ENCODE data around the gene DDR2.

Gene DDR2

DNA sequence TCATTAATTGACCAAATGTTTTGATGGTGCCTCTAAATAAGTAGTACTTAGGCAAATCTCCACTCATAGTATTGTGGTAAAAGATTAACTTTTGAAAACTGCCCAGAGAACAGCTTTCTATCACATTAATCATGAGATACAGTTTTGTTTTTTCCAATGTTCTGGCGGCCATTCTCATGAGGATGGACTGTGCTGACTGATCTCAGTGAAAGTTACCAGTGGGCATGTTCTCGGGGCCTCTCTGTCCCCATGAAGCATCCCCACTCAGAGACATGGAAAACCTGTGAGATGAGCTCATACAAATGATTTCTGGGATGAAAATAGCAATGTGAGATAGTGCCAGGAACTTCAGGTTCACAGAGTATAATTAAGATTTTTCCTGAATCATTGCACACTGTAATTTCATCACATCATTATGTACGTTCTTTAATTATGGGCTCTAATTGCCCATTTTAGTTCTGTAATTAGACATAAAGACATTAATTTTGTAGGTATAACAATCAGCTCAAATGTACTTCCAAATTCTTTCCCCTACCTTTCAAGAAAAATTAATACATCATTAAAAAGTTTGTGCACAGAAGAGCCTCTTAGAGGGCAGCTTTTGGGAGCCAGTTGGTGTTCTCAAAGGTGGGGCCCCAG lies 40.5 kb downstream of the DDR2 start:
- Histone ChIP-seq H3K27me3 (replicated peaks; ENCODE audit: control insufficient read depth, insufficient read depth, low read length) (no peaks in the 10 kb centered on the region), H3K9me3 (ENCODE audit: control insufficient read depth, low read length) (no peaks in the 10 kb centered on the region), H3K9ac (ENCODE audit: low read length) (peak overlapping the region; percentile 30), H3K4me3 (ENCODE audit: low read length) (no peak overlapping the region), H3K36me3 (ENCODE audit: control insufficient read depth, insufficient read depth, low read length, severe bottlenecking) (peaks cover 20% of the 10 kb centered on the region), H3K4me1 (ENCODE audit: control insufficient read depth, insufficient read depth, low read length) (peaks cover 74% of the 10 kb centered on the region)
- DNase-seq (ENCODE audit: low read depth), result no peak

DNA sequence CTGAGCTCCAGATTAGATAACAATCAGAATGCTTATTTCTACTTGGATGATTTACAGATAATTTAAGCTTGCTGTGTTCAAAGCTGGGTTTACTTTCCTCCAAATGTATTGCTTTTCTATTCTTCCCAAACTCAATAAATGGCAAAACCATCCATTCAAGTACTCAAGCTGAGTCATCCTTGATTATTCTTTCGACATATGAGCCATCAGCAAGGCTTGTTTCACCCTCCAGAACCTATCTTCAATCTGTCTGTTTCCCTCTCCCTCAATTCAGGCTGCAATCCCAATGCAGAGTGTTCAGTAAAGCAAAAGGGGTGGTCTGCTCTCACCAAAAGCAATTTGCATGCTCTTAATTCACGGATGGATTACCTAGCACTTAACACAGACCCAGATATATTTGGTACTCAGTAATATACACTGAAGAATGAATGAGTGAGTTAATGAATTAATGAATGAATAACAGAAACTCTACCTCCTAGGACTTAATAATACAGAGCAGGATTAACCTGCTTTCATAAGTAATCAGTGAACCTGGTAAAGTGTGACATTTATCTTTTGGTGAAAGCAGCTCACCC lies 41.9 kb downstream of the DDR2 start:
- H3K4me3 ChIP-seq (ENCODE audit: low read length), result peak overlapping the region; percentile 45
- H3K9ac ChIP-seq (ENCODE audit: low read length), result peak overlapping the region; percentile 15
- H3K9me3 ChIP-seq (ENCODE audit: control insufficient read depth, low read length), result no peaks in the 10 kb centered on the region
- DNase-seq (ENCODE audit: low read depth), result no peak
- peaks cover 85% of the 10 kb centered on the region for H3K4me1 ChIP-seq (ENCODE audit: control insufficient read depth, insufficient read depth, low read length)
- H3K36me3 ChIP-seq (ENCODE audit: control insufficient read depth, insufficient read depth, low read length, severe bottlenecking), result peaks cover 12% of the 10 kb centered on the region
- no peaks in the 10 kb centered on the region for H3K27me3 ChIP-seq (replicated peaks; ENCODE audit: control insufficient read depth, insufficient read depth, low read length)

DNA sequence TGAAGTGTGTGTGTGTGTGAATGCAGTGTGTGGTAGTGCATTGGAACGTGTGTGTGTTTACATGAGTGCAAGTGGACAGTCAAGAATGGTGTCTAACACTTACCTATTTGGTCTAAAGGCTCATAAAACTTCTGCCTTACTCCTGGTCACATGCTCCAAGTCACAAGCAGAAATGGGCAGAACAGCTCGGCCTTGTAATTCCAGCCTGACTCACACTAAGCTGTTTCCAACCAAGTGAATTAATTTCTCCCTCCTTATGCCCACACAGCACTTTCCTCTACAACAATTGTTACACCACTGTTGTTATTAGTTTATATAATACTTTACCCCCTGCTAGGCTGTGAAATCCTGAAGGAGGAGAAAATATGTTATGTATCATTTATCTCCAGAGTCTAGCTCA lies 43.8 kb downstream of the DDR2 start:
- Histone ChIP-seq H3K9ac (ENCODE audit: low read length) (peak overlapping the region; percentile 31), H3K4me3 (ENCODE audit: low read length) (peak overlapping the region; percentile 28), H3K27me3 (replicated peaks; ENCODE audit: control insufficient read depth, insufficient read depth, low read length) (no peaks in the 10 kb centered on the region), H3K9me3 (ENCODE audit: control insufficient read depth, low read length) (peaks cover 3% of the 10 kb centered on the region), H3K4me1 (ENCODE audit: control insufficient read depth, insufficient read depth, low read length) (peaks cover 89% of the 10 kb centered on the region), H3K36me3 (ENCODE audit: control insufficient read depth, insufficient read depth, low read length, severe bottlenecking) (peaks cover 5% of the 10 kb centered on the region)
- peak; percentile 50 for DNase-seq (ENCODE audit: low read depth)

DNA sequence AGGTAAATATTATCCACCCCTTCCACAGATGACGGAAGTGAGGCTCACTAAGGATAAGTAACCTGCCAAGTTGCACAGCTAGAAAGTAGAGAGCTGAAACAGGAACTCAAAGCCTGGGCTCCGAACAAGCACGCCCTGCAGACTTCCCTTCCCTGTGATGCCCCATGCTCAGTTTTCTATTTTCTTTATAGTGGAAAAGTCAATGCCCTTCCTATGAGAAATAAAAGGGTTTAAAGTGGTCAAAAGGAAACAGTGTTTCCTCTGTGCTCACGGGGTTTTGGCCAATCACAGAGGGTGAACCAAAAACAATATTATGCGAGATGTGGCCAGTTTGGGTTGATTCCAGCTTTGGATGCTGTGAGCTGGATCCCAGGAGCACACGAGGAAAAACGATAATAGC lies 44.5 kb downstream of the DDR2 start:
- DNase-seq (ENCODE audit: low read depth), result no peak
- Histone ChIP-seq H3K4me1 (ENCODE audit: control insufficient read depth, insufficient read depth, low read length) (peaks cover 89% of the 10 kb centered on the region), H3K36me3 (ENCODE audit: control insufficient read depth, insufficient read depth, low read length, severe bottlenecking) (peaks cover 5% of the 10 kb centered on the region), H3K27me3 (replicated peaks; ENCODE audit: control insufficient read depth, insufficient read depth, low read length) (no peaks in the 10 kb centered on the region), H3K9me3 (ENCODE audit: control insufficient read depth, low read length) (peaks cover 3% of the 10 kb centered on the region), H3K4me3 (ENCODE audit: low read length) (peak overlapping the region; percentile 28), H3K9ac (ENCODE audit: low read length) (peak overlapping the region; percentile 31)

DNA sequence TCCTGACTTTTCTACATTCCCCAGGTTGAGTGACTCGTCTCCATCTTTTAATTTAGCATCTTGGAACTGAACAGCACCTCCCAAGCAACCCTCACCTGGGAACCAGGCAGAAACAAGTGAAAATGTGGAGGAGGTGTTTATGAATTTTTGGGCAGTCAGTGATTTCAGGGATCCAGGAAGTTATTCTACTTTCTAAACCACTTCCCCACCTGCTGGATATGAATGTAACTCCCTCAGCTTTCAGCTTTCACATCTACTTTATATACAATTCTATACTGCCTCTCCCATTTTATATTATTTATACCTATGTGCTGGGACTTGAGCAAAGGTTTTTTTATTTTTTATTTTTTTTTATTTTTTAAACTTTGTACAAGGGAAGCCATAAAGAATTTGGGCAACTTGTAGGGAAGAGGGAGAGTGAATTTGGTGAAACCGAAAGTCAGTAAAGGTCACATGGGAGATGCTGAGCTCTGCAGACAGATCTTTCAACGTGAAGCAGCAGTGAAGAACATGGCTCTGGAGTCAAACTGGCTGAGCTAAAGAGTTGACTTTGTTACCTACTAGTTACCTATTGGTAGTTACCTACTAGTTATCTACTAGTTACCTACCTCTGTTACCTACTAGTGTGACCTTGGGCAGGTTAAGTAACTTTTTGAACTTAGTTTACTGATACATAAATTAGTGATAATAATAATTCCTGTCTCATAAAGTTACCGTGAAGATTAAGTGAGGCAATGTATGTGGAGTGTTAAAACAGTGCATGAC lies 45.5 kb downstream of the DDR2 start:
- peaks cover 3% of the 10 kb centered on the region for H3K9me3 ChIP-seq (ENCODE audit: control insufficient read depth, low read length)
- H3K4me1 ChIP-seq (ENCODE audit: control insufficient read depth, insufficient read depth, low read length), result peaks cover 89% of the 10 kb centered on the region
- DNase-seq (ENCODE audit: low read depth), result no peak
- H3K9ac ChIP-seq (ENCODE audit: low read length), result peak overlapping the region; percentile 31
- H3K27me3 ChIP-seq (replicated peaks; ENCODE audit: control insufficient read depth, insufficient read depth, low read length), result no peaks in the 10 kb centered on the region
- H3K36me3 ChIP-seq (ENCODE audit: control insufficient read depth, insufficient read depth, low read length, severe bottlenecking), result peaks cover 5% of the 10 kb centered on the region
- H3K4me3 ChIP-seq (ENCODE audit: low read length), result peak overlapping the region; percentile 28

DNA sequence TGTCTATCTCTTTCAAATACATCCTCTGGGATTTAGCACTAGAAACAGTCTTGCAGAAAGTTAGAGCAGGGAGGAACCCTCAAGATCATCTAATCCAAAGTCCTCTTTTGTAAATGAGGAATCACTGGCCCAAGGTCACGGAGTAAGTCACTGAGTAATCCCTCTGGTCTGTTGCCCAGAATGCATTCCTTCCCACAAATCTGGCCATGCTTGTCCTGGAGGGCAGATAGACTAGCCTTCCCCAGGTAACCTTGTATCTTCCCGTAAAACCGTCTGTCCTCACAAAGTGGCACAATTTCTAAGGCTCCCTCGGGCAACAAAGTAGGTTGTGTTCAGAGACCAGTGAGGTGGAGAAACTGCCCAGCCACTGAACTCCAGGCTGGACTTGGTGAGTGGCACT lies 46.2 kb downstream of the DDR2 start:
- peaks cover 5% of the 10 kb centered on the region for H3K36me3 ChIP-seq (ENCODE audit: control insufficient read depth, insufficient read depth, low read length, severe bottlenecking)
- no peaks in the 10 kb centered on the region for H3K27me3 ChIP-seq (replicated peaks; ENCODE audit: control insufficient read depth, insufficient read depth, low read length)
- H3K9me3 ChIP-seq (ENCODE audit: control insufficient read depth, low read length), result peaks cover 3% of the 10 kb centered on the region
- H3K4me1 ChIP-seq (ENCODE audit: control insufficient read depth, insufficient read depth, low read length), result peaks cover 87% of the 10 kb centered on the region
- H3K4me3 ChIP-seq (ENCODE audit: low read length), result no peak overlapping the region
- DNase-seq (ENCODE audit: low read depth), result peak; percentile 66
- H3K9ac ChIP-seq (ENCODE audit: low read length), result no peak overlapping the region

DNA sequence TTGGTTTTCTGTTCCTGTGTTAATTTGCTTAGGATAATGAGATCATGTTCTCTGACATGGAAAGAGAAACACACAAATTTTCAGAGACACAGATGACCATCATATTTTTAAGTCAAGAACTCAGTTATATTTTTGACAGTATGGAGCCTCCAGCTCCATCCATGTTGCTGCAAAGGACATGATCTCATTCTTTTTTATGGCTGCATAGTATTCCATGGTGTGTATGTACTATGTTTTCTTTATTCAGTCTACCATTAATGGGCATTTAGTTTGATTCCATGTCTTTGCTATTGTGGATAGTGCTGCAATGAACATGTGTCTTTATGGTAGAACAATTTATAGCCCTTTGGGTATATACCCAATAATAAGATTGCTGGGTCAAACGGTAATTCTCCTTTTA lies 47.0 kb downstream of the DDR2 start:
- Histone ChIP-seq H3K9ac (ENCODE audit: low read length) (no peak overlapping the region), H3K27me3 (replicated peaks; ENCODE audit: control insufficient read depth, insufficient read depth, low read length) (no peaks in the 10 kb centered on the region), H3K4me3 (ENCODE audit: low read length) (no peak overlapping the region), H3K36me3 (ENCODE audit: control insufficient read depth, insufficient read depth, low read length, severe bottlenecking) (peaks cover 5% of the 10 kb centered on the region), H3K4me1 (ENCODE audit: control insufficient read depth, insufficient read depth, low read length) (peaks cover 86% of the 10 kb centered on the region), H3K9me3 (ENCODE audit: control insufficient read depth, low read length) (peaks cover 3% of the 10 kb centered on the region)
- DNase-seq (ENCODE audit: low read depth), result no peak

DNA sequence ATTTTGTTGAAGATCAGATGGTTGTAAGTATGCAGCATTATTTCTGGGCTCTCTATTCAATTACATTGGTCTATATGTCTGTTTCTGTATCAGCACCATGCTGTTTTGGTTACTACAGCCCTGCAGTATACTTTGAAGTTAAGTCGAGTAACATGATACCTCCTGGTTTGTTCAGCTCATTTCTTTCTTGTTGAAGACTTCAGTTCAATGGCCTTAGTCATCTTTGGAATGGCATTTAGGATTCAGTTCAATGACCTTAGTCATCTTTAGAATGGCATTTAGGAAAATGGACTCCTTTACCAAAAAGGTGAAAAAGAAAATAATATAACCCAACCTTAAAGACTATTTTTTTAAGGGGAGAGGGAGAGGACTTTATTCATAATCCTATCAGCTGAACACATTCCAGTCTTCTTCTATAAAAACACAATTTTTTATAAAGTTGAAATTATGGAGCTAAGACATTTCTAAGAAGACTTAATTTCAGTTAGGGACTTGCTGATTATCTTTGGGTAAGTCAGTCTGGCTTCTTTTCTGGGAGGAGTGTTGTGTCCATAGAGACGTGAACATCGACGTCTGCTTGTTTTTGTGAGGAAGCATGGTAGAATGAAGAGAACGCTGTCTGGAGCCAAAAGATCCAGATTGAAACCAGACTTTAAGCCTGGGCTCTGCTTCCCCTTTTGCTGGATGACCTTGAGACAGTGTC lies 48.3 kb downstream of the DDR2 start:
- Histone ChIP-seq H3K36me3 (ENCODE audit: control insufficient read depth, insufficient read depth, low read length, severe bottlenecking) (peaks cover under 1% of the 10 kb centered on the region), H3K9me3 (ENCODE audit: control insufficient read depth, low read length) (peaks cover 3% of the 10 kb centered on the region), H3K4me1 (ENCODE audit: control insufficient read depth, insufficient read depth, low read length) (peaks cover 89% of the 10 kb centered on the region), H3K4me3 (ENCODE audit: low read length) (peak overlapping the region; percentile 6), H3K27me3 (replicated peaks; ENCODE audit: control insufficient read depth, insufficient read depth, low read length) (no peaks in the 10 kb centered on the region), H3K9ac (ENCODE audit: low read length) (peak overlapping the region; percentile 48)
- no peak for DNase-seq (ENCODE audit: low read depth)

DNA sequence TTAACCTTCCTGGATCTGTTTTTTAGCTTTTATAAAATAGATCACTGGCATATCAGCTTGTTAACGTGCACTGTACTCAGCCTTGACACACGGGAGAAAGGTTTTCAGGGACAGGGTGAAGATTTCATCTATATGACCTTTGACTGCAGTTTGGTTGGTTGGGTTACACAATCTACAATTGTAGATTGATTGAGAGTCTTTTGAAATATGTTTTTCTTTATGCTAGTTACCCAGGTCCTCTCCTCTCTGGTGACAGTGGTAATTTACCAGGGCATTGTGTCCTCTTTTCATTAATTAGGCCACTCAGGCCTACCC lies 48.8 kb downstream of the DDR2 start:
- Histone ChIP-seq H3K4me3 (ENCODE audit: low read length) (peak overlapping the region; percentile 6), H3K36me3 (ENCODE audit: control insufficient read depth, insufficient read depth, low read length, severe bottlenecking) (no peaks in the 10 kb centered on the region), H3K9ac (ENCODE audit: low read length) (peak overlapping the region; percentile 48), H3K4me1 (ENCODE audit: control insufficient read depth, insufficient read depth, low read length) (peaks cover 88% of the 10 kb centered on the region), H3K27me3 (replicated peaks; ENCODE audit: control insufficient read depth, insufficient read depth, low read length) (no peaks in the 10 kb centered on the region), H3K9me3 (ENCODE audit: control insufficient read depth, low read length) (peaks cover 3% of the 10 kb centered on the region)
- no peak for DNase-seq (ENCODE audit: low read depth)

DNA sequence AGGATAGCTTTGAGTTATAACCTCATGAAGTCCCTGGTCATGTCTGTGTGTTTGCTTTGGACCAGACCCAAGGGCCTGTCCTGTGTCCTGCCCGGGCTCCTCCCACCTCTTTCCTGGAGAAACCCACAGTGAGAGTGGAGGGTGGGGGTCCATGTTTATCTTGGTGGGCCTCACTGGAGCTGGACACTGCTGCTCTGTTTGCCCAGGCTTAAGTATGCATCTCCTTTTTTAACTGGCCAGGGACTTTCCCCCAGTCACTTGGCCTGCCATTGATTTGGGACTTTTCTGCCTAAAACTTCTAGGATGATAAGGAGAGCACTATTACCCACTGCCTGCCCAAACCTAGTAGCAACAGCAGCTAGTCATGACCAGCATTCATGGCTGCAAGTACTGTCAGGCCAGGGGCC lies 49.8 kb downstream of the DDR2 start:
- Histone ChIP-seq H3K27me3 (replicated peaks; ENCODE audit: control insufficient read depth, insufficient read depth, low read length) (no peaks in the 10 kb centered on the region), H3K36me3 (ENCODE audit: control insufficient read depth, insufficient read depth, low read length, severe bottlenecking) (no peaks in the 10 kb centered on the region)
- DNase-seq (ENCODE audit: low read depth), result no peak

DNA sequence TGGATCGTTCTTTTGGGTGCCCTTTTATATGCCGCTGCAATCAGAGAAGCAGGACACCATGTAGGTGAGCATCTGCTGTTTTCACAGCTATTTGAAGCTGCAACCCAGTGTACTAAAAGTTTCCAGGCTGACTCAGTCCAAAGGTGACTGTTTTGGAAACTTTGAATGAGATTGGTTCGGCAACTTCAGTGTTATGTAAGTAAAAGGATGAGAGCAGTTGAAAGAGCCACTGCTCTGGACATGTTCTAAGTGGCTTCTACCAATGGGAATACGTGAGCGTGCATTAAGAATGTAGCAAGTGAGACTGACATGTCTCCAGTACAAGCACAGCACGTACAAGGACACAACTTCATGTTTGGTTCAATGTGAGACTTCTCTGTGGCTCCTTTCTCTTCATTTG lies 55.6 kb downstream of the DDR2 start:
- Histone ChIP-seq H3K36me3 (ENCODE audit: control insufficient read depth, insufficient read depth, low read length, severe bottlenecking) (peaks cover 4% of the 10 kb centered on the region), H3K27me3 (replicated peaks; ENCODE audit: control insufficient read depth, insufficient read depth, low read length) (no peaks in the 10 kb centered on the region), H3K9me3 (ENCODE audit: control insufficient read depth, low read length) (no peaks in the 10 kb centered on the region), H3K4me1 (ENCODE audit: control insufficient read depth, insufficient read depth, low read length) (peaks cover 74% of the 10 kb centered on the region), H3K9ac (ENCODE audit: low read length) (no peak overlapping the region), H3K4me3 (ENCODE audit: low read length) (no peak overlapping the region)
- DNase-seq (ENCODE audit: low read depth), result no peak

More for the DNA sequence above, 49.8 kb downstream of the DDR2 start:
- peaks cover 81% of the 10 kb centered on the region for H3K4me1 ChIP-seq (ENCODE audit: control insufficient read depth, insufficient read depth, low read length)
- H3K9ac ChIP-seq (ENCODE audit: low read length), result peak overlapping the region; percentile 48
- peaks cover 3% of the 10 kb centered on the region for H3K9me3 ChIP-seq (ENCODE audit: control insufficient read depth, low read length)
- no peak overlapping the region for H3K4me3 ChIP-seq (ENCODE audit: low read length)

All from adipocyte (in vitro differentiated cells).